Measurements from ENCODE around the gene RETSAT. TPM values are rescaled to one million over a fixed set of nuclear protein-coding genes. Genes with fewer than 3 reads are reported as not detected.

RETSAT gene
- total and polyA plus RNA-seq, 2 of the 13 experiments (the other 11 are each of a cell fraction or from before 2014, with no cell fraction given), result 46.7 to 61.0 TPM

DNA sequence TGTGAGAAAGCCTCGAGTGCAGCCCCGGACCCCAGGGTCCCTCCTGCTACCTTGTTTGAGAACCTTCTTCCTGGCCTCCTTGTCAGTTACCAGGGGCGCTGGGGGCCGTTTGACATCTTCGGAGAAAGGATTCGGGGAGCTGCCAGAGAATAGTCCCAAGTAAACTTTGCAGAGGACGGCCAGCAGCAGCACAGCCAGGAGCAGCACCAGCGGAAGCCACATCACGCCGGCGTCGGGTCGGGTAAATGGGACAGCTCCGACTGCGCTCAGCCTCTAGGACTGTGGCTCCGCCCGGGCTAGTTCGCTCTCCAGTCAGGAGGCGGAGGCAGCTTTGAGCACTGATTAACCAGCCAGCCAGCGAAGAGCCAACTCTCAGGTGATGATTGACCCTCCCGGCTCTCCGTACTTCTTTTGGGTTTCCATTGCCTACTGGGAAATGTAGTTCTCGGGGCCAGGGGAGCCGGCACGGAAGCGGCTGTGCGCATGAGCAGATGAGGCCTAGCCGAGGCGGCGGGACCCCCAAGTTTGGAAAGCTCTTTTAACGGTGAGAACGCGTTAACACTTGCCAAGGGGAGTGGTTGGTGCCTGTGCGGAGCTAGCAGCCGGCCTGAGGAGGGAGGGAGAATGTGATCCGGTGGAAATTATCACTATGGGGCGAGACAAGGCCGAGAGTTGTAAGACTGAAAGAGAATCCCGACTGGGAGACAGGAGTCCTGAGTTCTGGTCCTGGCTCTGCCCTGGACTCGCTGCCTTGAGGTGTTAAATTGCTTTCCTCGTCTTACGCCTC is at the start of gene RETSAT, which contains the start of gene ELMOD3 (continued):
- TF ChIP-seq FOXM1 (CRISPR knock-in tag; IDR thresholded peaks at IDR 0.05) (0 out of 2 replicates have a peak, but pooled peaks have one; percentile 14), ARNTL (CRISPR knock-in tag; IDR thresholded peaks at IDR 0.05) (peak; percentile 91), ZNF253 (CRISPR knock-in tag; IDR thresholded peaks at IDR 0.05; ENCODE audit: borderline replicate concordance) (no peak), MXI1 (IDR thresholded peaks at IDR 0.05; ENCODE audit: borderline replicate concordance, low read depth, low read length) (peak; percentile 85; the same call in 2 of the 3 replicates), ZNF446 (CRISPR knock-in tag; IDR thresholded peaks at IDR 0.05) (peak; percentile 83), ZNF850 (CRISPR knock-in tag; conservative IDR thresholded peaks at IDR 0.05) (no peak), GTF2F1 (IDR thresholded peaks at IDR 0.05; ENCODE audit: low read length) (peak; percentile 90), ZNF101 (CRISPR knock-in tag; IDR thresholded peaks at IDR 0.05; ENCODE audit: borderline replicate concordance, low read depth) (peak; percentile 94; the same call in 1 of the 2 replicates), TP53 (CRISPR knock-in tag; conservative IDR thresholded peaks at IDR 0.05) (no peak; the same call in 1 of the 2 replicates), SRSF4 (IDR thresholded peaks at IDR 0.05; ENCODE audit: low read depth, low read length, poor library complexity, severe bottlenecking) (no peak), ZNF3 (CRISPR knock-in tag; IDR thresholded peaks at IDR 0.05) (no peak), ZNF432 (CRISPR knock-in tag; IDR thresholded peaks at IDR 0.05; ENCODE audit: borderline replicate concordance) (no peak), ZNF441 (CRISPR knock-in tag; IDR thresholded peaks at IDR 0.05; ENCODE audit: borderline replicate concordance) (peak; percentile 37; the same call in 1 of the 2 replicates), ZNF589 (CRISPR knock-in tag; conservative IDR thresholded peaks at IDR 0.05) (no peak), ETV5 (CRISPR knock-in tag; IDR thresholded peaks at IDR 0.05; ENCODE audit: borderline replicate concordance) (peak; percentile 76; the same call in 1 of the 2 replicates), U2AF2 (IDR thresholded peaks at IDR 0.05; ENCODE audit: low read depth, low read length) (0 out of 2 replicates have a peak, but pooled peaks have one; percentile 83)
- TF ChIP-seq, protein P1, sequence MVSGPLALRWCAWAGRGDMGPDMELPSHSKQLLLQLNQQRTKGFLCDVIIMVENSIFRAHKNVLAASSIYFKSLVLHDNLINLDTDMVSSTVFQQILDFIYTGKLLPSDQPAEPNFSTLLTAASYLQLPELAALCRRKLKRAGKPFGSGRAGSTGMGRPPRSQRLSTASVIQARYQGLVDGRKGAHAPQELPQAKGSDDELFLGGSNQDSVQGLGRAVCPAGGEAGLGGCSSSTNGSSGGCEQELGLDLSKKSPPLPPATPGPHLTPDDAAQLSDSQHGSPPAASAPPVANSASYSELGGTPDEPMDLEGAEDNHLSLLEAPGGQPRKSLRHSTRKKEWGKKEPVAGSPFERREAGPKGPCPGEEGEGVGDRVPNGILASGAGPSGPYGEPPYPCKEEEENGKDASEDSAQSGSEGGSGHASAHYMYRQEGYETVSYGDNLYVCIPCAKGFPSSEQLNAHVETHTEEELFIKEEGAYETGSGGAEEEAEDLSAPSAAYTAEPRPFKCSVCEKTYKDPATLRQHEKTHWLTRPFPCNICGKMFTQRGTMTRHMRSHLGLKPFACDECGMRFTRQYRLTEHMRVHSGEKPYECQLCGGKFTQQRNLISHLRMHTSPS (CRISPR knock-in tag; IDR thresholded peaks at IDR 0.05; ENCODE audit: low read depth), result no peak
- TF ChIP-seq, protein P2, sequence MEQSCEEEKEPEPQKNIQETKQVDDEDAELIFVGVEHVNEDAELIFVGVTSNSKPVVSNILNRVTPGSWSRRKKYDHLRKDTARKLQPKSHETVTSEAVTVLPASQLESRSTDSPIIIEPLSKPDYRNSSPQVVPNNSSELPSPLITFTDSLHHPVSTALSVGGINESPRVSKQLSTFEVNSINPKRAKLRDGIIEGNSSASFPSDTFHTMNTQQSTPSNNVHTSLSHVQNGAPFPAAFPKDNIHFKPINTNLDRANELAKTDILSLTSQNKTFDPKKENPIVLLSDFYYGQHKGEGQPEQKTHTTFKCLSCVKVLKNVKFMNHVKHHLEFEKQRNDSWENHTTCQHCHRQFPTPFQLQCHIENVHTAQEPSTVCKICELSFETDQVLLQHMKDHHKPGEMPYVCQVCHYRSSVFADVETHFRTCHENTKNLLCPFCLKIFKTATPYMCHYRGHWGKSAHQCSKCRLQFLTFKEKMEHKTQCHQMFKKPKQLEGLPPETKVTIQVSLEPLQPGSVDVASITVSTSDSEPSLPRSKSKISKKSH (CRISPR knock-in tag; IDR thresholded peaks at IDR 0.05; ENCODE audit: borderline replicate concordance), result peak; percentile 63; the same call in 1 of the 2 replicates
- TF ChIP-seq, protein P3, sequence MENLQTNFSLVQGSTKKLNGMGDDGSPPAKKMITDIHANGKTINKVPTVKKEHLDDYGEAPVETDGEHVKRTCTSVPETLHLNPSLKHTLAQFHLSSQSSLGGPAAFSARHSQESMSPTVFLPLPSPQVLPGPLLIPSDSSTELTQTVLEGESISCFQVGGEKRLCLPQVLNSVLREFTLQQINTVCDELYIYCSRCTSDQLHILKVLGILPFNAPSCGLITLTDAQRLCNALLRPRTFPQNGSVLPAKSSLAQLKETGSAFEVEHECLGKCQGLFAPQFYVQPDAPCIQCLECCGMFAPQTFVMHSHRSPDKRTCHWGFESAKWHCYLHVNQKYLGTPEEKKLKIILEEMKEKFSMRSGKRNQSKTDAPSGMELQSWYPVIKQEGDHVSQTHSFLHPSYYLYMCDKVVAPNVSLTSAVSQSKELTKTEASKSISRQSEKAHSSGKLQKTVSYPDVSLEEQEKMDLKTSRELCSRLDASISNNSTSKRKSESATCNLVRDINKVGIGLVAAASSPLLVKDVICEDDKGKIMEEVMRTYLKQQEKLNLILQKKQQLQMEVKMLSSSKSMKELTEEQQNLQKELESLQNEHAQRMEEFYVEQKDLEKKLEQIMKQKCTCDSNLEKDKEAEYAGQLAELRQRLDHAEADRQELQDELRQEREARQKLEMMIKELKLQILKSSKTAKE (CRISPR knock-in tag; IDR thresholded peaks at IDR 0.05; ENCODE audit: borderline replicate concordance), result peak; percentile 37; the same call in 1 of the 2 replicates
- TF ChIP-seq, protein P4, sequence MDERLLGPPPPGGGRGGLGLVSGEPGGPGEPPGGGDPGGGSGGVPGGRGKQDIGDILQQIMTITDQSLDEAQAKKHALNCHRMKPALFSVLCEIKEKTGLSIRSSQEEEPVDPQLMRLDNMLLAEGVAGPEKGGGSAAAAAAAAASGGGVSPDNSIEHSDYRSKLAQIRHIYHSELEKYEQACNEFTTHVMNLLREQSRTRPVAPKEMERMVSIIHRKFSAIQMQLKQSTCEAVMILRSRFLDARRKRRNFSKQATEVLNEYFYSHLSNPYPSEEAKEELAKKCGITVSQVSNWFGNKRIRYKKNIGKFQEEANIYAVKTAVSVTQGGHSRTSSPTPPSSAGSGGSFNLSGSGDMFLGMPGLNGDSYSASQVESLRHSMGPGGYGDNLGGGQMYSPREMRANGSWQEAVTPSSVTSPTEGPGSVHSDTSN (CRISPR knock-in tag; IDR thresholded peaks at IDR 0.05), result no peak
- TF ChIP-seq, protein P5, sequence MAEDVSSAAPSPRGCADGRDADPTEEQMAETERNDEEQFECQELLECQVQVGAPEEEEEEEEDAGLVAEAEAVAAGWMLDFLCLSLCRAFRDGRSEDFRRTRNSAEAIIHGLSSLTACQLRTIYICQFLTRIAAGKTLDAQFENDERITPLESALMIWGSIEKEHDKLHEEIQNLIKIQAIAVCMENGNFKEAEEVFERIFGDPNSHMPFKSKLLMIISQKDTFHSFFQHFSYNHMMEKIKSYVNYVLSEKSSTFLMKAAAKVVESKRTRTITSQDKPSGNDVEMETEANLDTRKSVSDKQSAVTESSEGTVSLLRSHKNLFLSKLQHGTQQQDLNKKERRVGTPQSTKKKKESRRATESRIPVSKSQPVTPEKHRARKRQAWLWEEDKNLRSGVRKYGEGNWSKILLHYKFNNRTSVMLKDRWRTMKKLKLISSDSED (CRISPR knock-in tag; IDR thresholded peaks at IDR 0.05), result no peak

Data from HepG2 (cell line).